ENCODE data around the gene RBFOX2. TPM values are rescaled to one million over a fixed set of nuclear protein-coding genes. Genes with fewer than 3 reads are reported as not detected.

The RBFOX2 gene
- total RNA-seq, 1 experiment from 2014 or later: 57.0 TPM

DNA sequence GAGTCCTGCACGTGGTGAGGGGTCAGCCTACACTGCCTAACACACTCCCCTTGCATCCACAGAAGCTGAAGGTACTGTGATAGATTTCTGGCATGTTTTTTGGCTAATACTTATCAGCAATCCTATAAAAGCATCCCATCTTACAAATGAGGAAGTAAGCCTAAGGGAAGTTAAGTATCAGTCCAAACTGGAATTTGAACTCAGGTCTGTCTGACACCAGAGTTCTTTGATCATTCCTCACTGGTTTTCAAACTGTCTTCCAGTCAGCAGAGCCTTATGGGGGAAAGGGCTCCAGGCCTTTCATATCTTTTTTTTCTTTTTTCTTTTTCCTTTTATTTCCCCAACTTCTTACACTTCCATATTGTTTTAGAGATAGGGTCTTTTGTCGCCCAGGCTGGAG, 105.6 kb downstream of the RBFOX2 start:
- no peak for DNase-seq (ENCODE audit: low read depth, low spot score)
- in situ Hi-C loops (cut with HindIII; ENCODE audit: low pct_unique_long_range_greater_than_20kb, low sequenced_read_pairs): no loop called here

GRCh38 chr22:35921777-35922176, 106.8 kb downstream of the RBFOX2 start:
- peak; percentile 89 for DNase-seq (ENCODE audit: low read depth, low spot score)
- in situ Hi-C loops (cut with HindIII; ENCODE audit: low pct_unique_long_range_greater_than_20kb, low sequenced_read_pairs): no loop called here

DNA sequence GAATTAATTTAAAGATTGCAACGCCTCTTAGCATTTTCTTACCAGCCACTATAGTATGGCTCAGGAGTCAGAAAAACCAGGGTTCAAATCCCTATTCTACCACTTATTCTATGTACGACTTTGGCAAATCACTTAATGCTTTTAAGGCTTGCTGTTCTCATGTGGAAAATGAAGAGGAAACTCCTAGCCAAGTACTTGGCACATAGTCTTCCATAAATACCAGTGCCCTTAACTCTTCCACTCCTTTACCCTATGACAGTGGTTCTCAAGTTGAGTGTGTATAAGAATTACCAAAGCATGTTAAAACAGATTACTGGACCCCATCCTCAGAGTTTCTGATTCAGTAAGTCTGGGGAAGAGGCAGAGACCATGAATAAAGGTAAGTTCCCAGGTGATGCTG, 107.6 kb downstream of the RBFOX2 start:
- no peak for DNase-seq (ENCODE audit: low read depth, low spot score)
- in situ Hi-C loops (cut with HindIII; ENCODE audit: low pct_unique_long_range_greater_than_20kb, low sequenced_read_pairs): no loop called here

- in situ Hi-C loops (cut with HindIII; ENCODE audit: low pct_unique_long_range_greater_than_20kb, low sequenced_read_pairs): no loop called here
- DNase-seq (ENCODE audit: low read depth, low spot score): no peak
Measured at GRCh38 chr22:35919002-35919542, 109.6 kb downstream of the RBFOX2 start.

- in situ Hi-C loops (cut with HindIII; ENCODE audit: low pct_unique_long_range_greater_than_20kb, low sequenced_read_pairs): no loop called here
Measured at GRCh38 chr22:35918456-35918855, 110.2 kb downstream of the RBFOX2 start.

DNA sequence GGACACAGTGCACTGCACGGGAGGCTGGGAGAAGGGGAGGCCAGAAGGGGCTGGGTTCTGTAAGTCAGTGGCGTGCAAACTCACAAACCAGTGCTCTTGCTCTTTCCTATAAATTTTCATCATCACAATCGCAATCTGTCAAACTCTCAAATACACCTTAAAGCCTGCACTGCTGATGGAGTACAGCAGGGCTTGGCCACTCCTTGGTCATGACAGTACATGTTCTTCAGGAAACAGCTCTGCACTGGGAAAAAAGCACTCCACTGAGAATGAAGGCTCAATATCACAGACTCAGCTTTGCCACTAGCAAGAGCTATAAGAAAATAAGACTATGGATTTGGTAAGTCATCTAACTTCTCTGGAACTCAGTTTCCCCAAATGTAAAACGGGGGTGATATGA, 111.0 kb downstream of the RBFOX2 start:
- DNase-seq (ENCODE audit: low read depth, low spot score): no peak
- in situ Hi-C loops (cut with HindIII; ENCODE audit: low pct_unique_long_range_greater_than_20kb, low sequenced_read_pairs): no loop called here

More at GRCh38 chr22:35918456-35918855, 110.2 kb downstream of the RBFOX2 start:
- no peak for DNase-seq (ENCODE audit: low read depth, low spot score)

DNA sequence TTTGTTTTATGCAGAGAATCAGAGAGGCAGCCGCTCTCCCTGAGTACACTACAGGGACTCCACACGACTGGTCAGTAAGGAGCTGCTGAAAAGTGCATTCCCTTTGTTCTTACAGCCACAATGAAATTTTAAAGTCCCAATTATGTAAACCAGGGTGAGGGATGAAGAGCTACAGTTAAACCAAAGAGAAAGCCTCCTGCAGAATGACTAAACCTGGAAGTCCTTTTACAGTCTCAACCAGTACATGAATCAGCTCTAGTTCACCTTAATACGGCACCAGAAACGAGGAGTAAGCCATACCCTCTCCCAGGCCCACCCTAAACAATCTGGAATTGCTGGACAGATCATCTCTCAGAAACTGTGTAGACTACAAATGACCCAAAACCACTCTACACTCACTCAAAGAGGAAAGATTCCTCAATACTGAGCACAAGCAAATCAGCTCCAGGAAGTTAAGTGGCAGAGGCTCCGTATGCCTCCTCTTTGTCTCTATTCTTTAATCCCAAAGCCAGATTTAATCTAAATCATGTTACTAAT, 113.1 kb downstream of the RBFOX2 start:
- DNase-seq (ENCODE audit: low read depth, low spot score): no peak
- in situ Hi-C loops (cut with HindIII; ENCODE audit: low pct_unique_long_range_greater_than_20kb, low sequenced_read_pairs): no loop called here

DNA sequence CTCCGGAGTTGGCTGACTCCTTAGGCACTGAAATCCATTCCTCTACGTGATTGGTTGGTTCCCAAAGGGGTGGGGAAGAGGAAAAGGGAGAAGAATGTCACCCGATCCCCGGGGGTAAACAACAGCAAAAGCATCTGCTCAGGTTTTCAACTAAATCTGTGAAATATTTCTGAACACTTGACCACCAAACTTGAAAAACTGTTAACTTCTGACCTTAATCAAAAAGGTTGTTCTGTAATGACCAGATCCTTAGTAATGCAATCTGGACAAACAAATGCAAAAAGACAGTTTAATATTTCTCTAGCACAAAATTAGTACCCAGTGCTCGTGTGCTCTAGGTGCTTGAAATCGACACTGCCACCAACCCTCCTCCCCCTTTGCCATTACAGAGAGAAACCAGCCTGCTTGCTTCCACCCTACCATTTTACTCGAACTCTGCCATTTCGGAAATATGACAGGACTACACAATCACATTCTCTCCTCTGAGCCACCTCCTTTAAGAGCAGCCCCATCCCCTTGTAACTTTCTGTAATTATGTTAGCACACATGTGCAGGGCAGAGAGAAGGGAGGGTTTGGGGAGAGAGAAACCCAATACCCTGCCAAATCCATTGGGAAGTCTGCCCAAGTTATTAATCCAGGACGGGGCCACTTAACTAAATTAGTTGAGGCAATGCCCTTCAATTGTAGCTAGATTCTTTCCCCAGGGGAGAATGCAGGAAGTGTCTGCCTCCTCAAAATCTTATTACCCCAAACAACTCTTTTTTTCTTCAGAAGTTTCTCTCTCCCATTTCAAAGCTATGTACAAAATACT, 113.8 kb downstream of the RBFOX2 start:
- in situ Hi-C loops (cut with HindIII; ENCODE audit: low pct_unique_long_range_greater_than_20kb, low sequenced_read_pairs): no loop called here
- DNase-seq (ENCODE audit: low read depth, low spot score): peak; percentile 98

DNA sequence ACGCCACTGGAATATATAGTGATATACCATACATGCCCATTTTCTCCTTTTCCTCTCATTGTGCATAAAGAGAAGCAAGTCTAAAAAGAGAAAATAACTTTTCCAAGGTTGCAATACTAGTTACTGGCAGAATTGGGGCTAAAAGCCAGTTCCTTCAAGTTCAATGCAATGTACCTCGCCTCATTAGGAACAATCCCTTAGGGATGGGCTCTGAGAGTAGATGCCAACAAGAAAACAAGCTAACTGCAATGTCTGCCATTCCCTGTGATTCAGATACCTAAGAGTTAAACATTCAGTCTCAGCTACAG, 114.3 kb downstream of the RBFOX2 start:
- in situ Hi-C loops (cut with HindIII; ENCODE audit: low pct_unique_long_range_greater_than_20kb, low sequenced_read_pairs): no loop called here

DNA sequence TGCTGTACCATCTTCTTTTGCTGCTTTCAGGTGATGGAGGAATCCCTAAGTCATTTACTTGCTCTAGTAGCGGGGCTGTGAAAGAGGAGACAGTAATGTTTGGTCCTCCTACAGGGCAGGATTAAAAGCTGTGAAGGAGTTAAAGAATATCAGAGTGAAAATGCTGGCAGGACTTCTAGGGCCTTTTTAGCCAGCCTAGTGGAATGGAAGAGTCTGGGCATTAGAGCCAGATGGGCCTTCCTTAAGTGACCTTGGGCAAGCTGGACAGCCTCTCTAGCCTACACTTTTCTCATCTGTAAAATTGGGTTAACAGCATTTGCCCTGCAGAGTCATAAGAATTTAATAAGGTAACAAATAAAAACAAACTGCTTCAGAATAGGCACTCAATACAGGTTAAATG, 114.7 kb downstream of the RBFOX2 start:
- in situ Hi-C loops (cut with HindIII; ENCODE audit: low pct_unique_long_range_greater_than_20kb, low sequenced_read_pairs): no loop called here
- DNase-seq (ENCODE audit: low read depth, low spot score): no peak

More for the DNA sequence above, 114.3 kb downstream of the RBFOX2 start:
- DNase-seq (ENCODE audit: low read depth, low spot score): no peak

DNA sequence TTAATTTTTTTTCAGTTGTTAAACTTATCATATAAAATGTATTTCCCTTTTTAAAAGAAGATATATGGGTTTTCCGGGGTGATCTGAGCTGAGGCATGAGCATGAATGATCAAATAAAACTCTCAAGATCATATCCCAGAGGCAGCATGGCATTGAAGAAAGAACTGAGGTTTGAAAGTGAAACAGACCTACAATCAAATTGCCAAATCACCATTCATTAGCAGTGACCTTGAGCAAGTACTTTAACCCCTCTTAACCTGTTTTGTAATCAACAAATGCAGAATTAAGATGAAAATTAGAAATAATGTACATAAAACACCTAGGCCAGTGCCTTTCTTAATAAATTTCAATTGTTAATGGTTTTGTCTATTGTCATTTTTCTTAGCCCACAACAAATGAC, 116.0 kb downstream of the RBFOX2 start:
- in situ Hi-C loops (cut with HindIII; ENCODE audit: low pct_unique_long_range_greater_than_20kb, low sequenced_read_pairs): no loop called here
- DNase-seq (ENCODE audit: low read depth, low spot score): no peak

DNA sequence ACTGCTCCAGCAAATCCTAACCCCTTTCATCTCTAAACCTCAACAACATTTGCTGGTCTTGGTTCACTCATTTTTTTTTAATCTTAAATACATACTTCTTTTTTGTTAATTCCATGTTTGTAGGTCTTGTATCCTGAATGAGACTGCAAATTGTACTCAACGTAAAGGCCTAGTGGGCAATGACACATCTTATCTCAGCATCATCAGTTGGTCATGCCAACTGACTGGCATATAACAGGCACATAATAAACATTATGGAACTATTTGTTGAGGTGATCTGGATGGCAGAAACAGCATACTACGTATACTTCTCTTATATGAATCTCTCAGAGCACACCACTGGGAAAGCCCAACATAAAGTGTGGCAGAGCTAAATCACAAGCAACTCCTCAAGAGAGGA, 116.7 kb downstream of the RBFOX2 start:
- in situ Hi-C loops (cut with HindIII; ENCODE audit: low pct_unique_long_range_greater_than_20kb, low sequenced_read_pairs): no loop called here
- no peak for DNase-seq (ENCODE audit: low read depth, low spot score)

DNA sequence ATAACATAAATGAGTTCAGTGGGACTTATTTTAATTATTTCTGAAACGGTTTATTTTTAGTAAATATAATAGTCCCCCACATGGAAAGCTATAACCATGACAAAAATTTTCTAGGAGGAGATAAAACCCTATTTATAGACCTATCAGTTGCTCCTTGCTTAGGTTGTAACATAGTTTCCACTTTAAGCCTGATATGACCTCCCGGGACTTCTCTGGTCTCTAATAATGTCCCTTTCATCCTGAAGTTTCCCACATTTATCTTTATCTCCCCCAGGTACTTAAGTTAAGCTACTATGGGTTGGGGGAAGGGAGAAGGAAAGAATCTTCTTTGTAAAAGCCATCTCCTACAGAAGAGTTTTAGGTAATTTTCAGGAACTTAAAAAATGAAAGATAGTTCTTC, 117.7 kb downstream of the RBFOX2 start:
- in situ Hi-C loops (cut with HindIII; ENCODE audit: low pct_unique_long_range_greater_than_20kb, low sequenced_read_pairs): no loop called here
- DNase-seq (ENCODE audit: low read depth, low spot score): no peak

- DNase-seq (ENCODE audit: low read depth, low spot score): no peak
- in situ Hi-C loops (cut with HindIII; ENCODE audit: low pct_unique_long_range_greater_than_20kb, low sequenced_read_pairs): no loop called here
Measured at GRCh38 chr22:35910003-35910769, 118.4 kb downstream of the RBFOX2 start.

GRCh38 chr22:35905894-35906293, 122.7 kb downstream of the RBFOX2 start:
- DNase-seq (ENCODE audit: low read depth, low spot score): no peak
- in situ Hi-C loops (cut with HindIII; ENCODE audit: low pct_unique_long_range_greater_than_20kb, low sequenced_read_pairs): no loop called here

DNA sequence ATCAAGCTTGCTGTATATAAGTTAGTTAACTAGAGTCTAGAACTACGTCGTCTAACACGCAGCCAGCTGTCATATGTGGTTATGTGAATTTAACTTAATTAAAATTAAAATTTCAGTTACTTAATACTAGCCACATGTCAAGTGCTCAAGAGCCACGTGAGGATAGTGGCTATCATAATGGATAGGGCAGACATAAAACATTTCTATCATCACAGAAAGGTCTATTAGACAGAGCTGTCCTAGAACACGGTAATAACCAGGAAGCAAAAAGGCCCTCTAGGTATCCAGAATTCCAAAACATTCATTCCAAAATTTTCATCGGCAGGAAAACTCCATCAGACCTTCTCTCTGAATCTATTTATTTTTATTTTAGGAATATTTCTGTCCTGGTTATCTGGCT, 123.9 kb downstream of the RBFOX2 start:
- no peak for DNase-seq (ENCODE audit: low read depth, low spot score)
- in situ Hi-C loops (cut with HindIII; ENCODE audit: low pct_unique_long_range_greater_than_20kb, low sequenced_read_pairs): no loop called here

DNA sequence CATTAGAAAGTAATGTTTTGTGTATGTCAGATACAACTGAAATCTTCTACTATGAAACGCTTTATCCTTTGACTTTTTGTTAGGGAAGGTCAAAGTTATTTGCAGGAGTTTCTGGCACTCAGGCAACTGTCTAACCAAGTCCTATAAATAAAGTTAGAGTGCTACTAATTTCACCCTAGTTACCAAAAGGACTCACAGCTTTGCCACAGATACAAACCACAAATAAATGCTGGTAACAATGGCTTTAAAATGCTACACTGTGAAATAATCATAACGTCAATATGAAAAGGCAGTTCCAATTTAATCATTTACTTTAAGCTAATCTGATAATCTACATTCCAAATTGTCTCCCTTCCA, 124.3 kb downstream of the RBFOX2 start:
- in situ Hi-C loops (cut with HindIII; ENCODE audit: low pct_unique_long_range_greater_than_20kb, low sequenced_read_pairs): no loop called here
- DNase-seq (ENCODE audit: low read depth, low spot score): no peak

GRCh38 chr22:35903571-35904335, 124.9 kb downstream of the RBFOX2 start:
- DNase-seq (ENCODE audit: low read depth, low spot score): no peak
- in situ Hi-C loops (cut with HindIII; ENCODE audit: low pct_unique_long_range_greater_than_20kb, low sequenced_read_pairs): no loop called here

All from SK-MEL-5 (cell line).